GM21390 (cell line): ENCODE data around the gene RUNDC3A.
"Not testable (repeated sequence)": the region's sequence is repeated elsewhere in the genome, so short reads cannot be mapped to it uniquely, and the experiment has no call there.

ENCODE experiments used
- ATAC-seq: cut with Tn5 transposase; IDR thresholded peaks from one replicate; pipeline ENCODE4 v1.9.1; 2021; ENCODE audit not compliant: unreplicated experiment

Gene RUNDC3A

GRCh38 chr17:44340553-44340952 is 32.2 kb downstream of the RUNDC3A start:
- ATAC-seq = not testable (repeated sequence)

- ATAC-seq = no peak
Observed at GRCh38 chr17:44343510-44344209, 35.3 kb downstream of the RUNDC3A start.

- ATAC-seq = peak; percentile 46
Observed at GRCh38 chr17:44344939-44345453, 36.6 kb downstream of the RUNDC3A start, which contains the start of gene GRN. Gene GRN, plus strand, starts transcription at chr17:44345302. Its CDS starts 3,863 bp downstream, at chr17:44349165.

GRCh38 chr17:44345454-44346026 is 37.1 kb downstream of the RUNDC3A start:
- peak; percentile 3 for ATAC-seq

- no peak for ATAC-seq
Observed at GRCh38 chr17:44346064-44346844, 37.9 kb downstream of the RUNDC3A start.

GRCh38 chr17:44347206-44348055 is 39.0 kb downstream of the RUNDC3A start:
- not testable (repeated sequence) for ATAC-seq

GRCh38 chr17:44348234-44348987 is 40.0 kb downstream of the RUNDC3A start:
- ATAC-seq = peak; percentile 48

GRCh38 chr17:44348988-44349364 is 40.6 kb downstream of the RUNDC3A start:
- no peak for ATAC-seq

- ATAC-seq = no peak
Observed at GRCh38 chr17:44349553-44350070, 41.2 kb downstream of the RUNDC3A start.

- no peak for ATAC-seq
Observed at GRCh38 chr17:44350733-44351226, 42.4 kb downstream of the RUNDC3A start.

- ATAC-seq = no peak
Observed at GRCh38 chr17:44351464-44351863, 43.1 kb downstream of the RUNDC3A start.

GRCh38 chr17:44351961-44352827 is 43.8 kb downstream of the RUNDC3A start:
- no peak for ATAC-seq

GRCh38 chr17:44352828-44353671 is 44.6 kb downstream of the RUNDC3A start:
- no peak for ATAC-seq

GRCh38 chr17:44353672-44354331 is 45.4 kb downstream of the RUNDC3A start:
- no peak for ATAC-seq

GRCh38 chr17:44354582-44355561 is 46.5 kb downstream of the RUNDC3A start:
- no peak for ATAC-seq

- ATAC-seq = no peak
Observed at GRCh38 chr17:44355642-44356099, 47.3 kb downstream of the RUNDC3A start.
